ENCODE data around the gene LIG1.

LIG1 gene

GRCh38 chr19:48175578-48175977, 5.4 kb upstream of the LIG1 start:
- H3K27ac ChIP-seq (ENCODE audit: low read depth, low read length): no peak overlapping the region
- peaks cover 11% of the 10 kb centered on the region for H3K4me1 ChIP-seq (ENCODE audit: control insufficient read depth, low read length)
- H4K20me1 ChIP-seq (ENCODE audit: control insufficient read depth, insufficient read depth, low read depth, low read length): no peaks in the 10 kb centered on the region
- no peaks in the 10 kb centered on the region for H3K27me3 ChIP-seq (ENCODE audit: control insufficient read depth, low read length)
- peaks cover 20% of the 10 kb centered on the region for H3K79me2 ChIP-seq (ENCODE audit: control insufficient read depth, low read length)
- H3K9me2 ChIP-seq (replicated peaks; ENCODE audit: control insufficient read depth, low read length): no peaks in the 10 kb centered on the region
- no peak overlapping the region for H3K4me2 ChIP-seq (ENCODE audit: low read length)
- no peak overlapping the region for H3K4me3 ChIP-seq (ENCODE audit: low read length)
- no peaks in the 10 kb centered on the region for H3K9me3 ChIP-seq (ENCODE audit: control insufficient read depth, insufficient read depth, low read length)
- peaks cover 29% of the 10 kb centered on the region for H3K36me3 ChIP-seq (ENCODE audit: control insufficient read depth, low read length)
- peaks cover 4% of the 10 kb centered on the region; the same call in 1 of the 2 replicates for H3F3A ChIP-seq (ENCODE audit: control insufficient read depth, insufficient read depth)
- TF ChIP-seq CTCF (IDR thresholded peaks at IDR 0.05; ENCODE audit: low read depth, low read length, poor library complexity, severe bottlenecking) (no peak), EZH2phosphoT487 (IDR thresholded peaks at IDR 0.05; ENCODE audit: borderline replicate concordance, low read length) (no peak)

- Histone ChIP-seq H3K9me3 (ENCODE audit: control insufficient read depth, insufficient read depth, low read length) (no peaks in the 10 kb centered on the region), H3K36me3 (ENCODE audit: control insufficient read depth, low read length) (peaks cover 30% of the 10 kb centered on the region), H3K27me3 (ENCODE audit: control insufficient read depth, low read length) (no peaks in the 10 kb centered on the region), H3K4me3 (ENCODE audit: low read length) (no peak overlapping the region), H3K27ac (ENCODE audit: low read depth, low read length) (no peak overlapping the region), H3K9me2 (replicated peaks; ENCODE audit: control insufficient read depth, low read length) (no peaks in the 10 kb centered on the region), H3K4me2 (ENCODE audit: low read length) (no peak overlapping the region), H3K79me2 (ENCODE audit: control insufficient read depth, low read length) (peaks cover 23% of the 10 kb centered on the region), H3K4me1 (ENCODE audit: control insufficient read depth, low read length) (peaks cover 11% of the 10 kb centered on the region), H4K20me1 (ENCODE audit: control insufficient read depth, insufficient read depth, low read depth, low read length) (no peaks in the 10 kb centered on the region), H3F3A (ENCODE audit: control insufficient read depth, insufficient read depth) (peaks cover 4% of the 10 kb centered on the region; the same call in 1 of the 2 replicates)
- TF ChIP-seq CTCF (IDR thresholded peaks at IDR 0.05; ENCODE audit: low read depth, low read length, poor library complexity, severe bottlenecking): no peak
- no peak for TF ChIP-seq EZH2phosphoT487 (IDR thresholded peaks at IDR 0.05; ENCODE audit: borderline replicate concordance, low read length)
Observed at GRCh38 chr19:48174445-48175030, 4.4 kb upstream of the LIG1 start.

- peak overlapping the region; percentile 100 for H3K4me3 ChIP-seq (ENCODE audit: low read length)
Observed at GRCh38 chr19:48171710-48172109, 1.6 kb upstream of the LIG1 start.

More at GRCh38 chr19:48171710-48172109, 1.6 kb upstream of the LIG1 start:
- Histone ChIP-seq H3K36me3 (ENCODE audit: control insufficient read depth, low read length) (peaks cover 42% of the 10 kb centered on the region), H3K4me2 (ENCODE audit: low read length) (peak overlapping the region; percentile 82), H3K27ac (ENCODE audit: low read depth, low read length) (no peak overlapping the region), H3K9me3 (ENCODE audit: control insufficient read depth, insufficient read depth, low read length) (no peaks in the 10 kb centered on the region), H3K79me2 (ENCODE audit: control insufficient read depth, low read length) (peaks cover 51% of the 10 kb centered on the region), H3K9me2 (replicated peaks; ENCODE audit: control insufficient read depth, low read length) (no peaks in the 10 kb centered on the region), H4K20me1 (ENCODE audit: control insufficient read depth, insufficient read depth, low read depth, low read length) (peaks cover 13% of the 10 kb centered on the region; the same call in 1 of the 2 replicates), H3K4me1 (ENCODE audit: control insufficient read depth, low read length) (peaks cover 19% of the 10 kb centered on the region), H3F3A (ENCODE audit: control insufficient read depth, insufficient read depth) (peaks cover 2% of the 10 kb centered on the region; the same call in 1 of the 2 replicates), H3K27me3 (ENCODE audit: control insufficient read depth, low read length) (no peaks in the 10 kb centered on the region)
- TF ChIP-seq CTCF (IDR thresholded peaks at IDR 0.05; ENCODE audit: low read depth, low read length, poor library complexity, severe bottlenecking) (no peak), EZH2phosphoT487 (IDR thresholded peaks at IDR 0.05; ENCODE audit: borderline replicate concordance, low read length) (no peak)

Measured in DOHH2 (cell line).